SK-N-SH treated with all-trans-retinoic acid at 6 μM for 48 hours (cell line): Measurements from ENCODE around the gene PPP1R1C.

Experiments
- ATAC-seq: fragments of 200-7000 bp; cut with Tn5 transposase; 3 replicates; pipeline ENCODE4 v1.9.1; 2020; ENCODE audit warnings: mild to moderate bottlenecking, moderate library complexity
- BACH2 ChIP-seq: fragments of 250-450 bp; sonication (Bioruptor Pico); IDR thresholded peaks from 2 replicates; pipeline ENCODE4 v1.9.0; 2021; ENCODE audit warnings: mild to moderate bottlenecking, borderline replicate concordance
- CREB5 ChIP-seq: fragments of 250-450 bp; sonication (Bioruptor Pico); IDR thresholded peaks from 2 replicates; pipeline ENCODE4 v1.5.1; 2020; ENCODE audit warnings: low read depth, mild to moderate bottlenecking, moderate library complexity
- CSDC2 ChIP-seq: fragments of 250-450 bp; sonication (Bioruptor Pico); IDR thresholded peaks from 2 replicates; pipeline ENCODE4 v1.5.0; 2020; ENCODE audit warnings: mild to moderate bottlenecking, moderate library complexity
- CSRNP3 ChIP-seq: fragments of 250-450 bp; sonication (Bioruptor Pico); IDR thresholded peaks from 2 replicates; pipeline ENCODE4 v1.5.1; 2021; ENCODE audit warnings: mild to moderate bottlenecking, moderate library complexity
- ESRRG ChIP-seq: fragments of 250-450 bp; sonication (Bioruptor Pico); IDR thresholded peaks from 2 replicates; pipeline ENCODE4 v1.6.1; 2021; ENCODE audit warnings: mild to moderate bottlenecking
- GLIS3 ChIP-seq: fragments of 250-450 bp; sonication (Bioruptor Pico); IDR thresholded peaks from 2 replicates; pipeline ENCODE4 v1.5.0; 2020; ENCODE audit warnings: mild to moderate bottlenecking, moderate library complexity
- ISL1 ChIP-seq: fragments of 250-450 bp; sonication (Bioruptor Pico); IDR thresholded peaks from 2 replicates; pipeline ENCODE4 v2.1.2; 2022; ENCODE audit warnings: mild to moderate bottlenecking, moderate library complexity
- OSR1 ChIP-seq: fragments of 250-450 bp; sonication (Bioruptor Pico); IDR thresholded peaks from 2 replicates; pipeline ENCODE4 v1.8.0; 2022; ENCODE audit warnings: moderate library complexity, mild to moderate bottlenecking, inconsistent platforms
- PATZ1 ChIP-seq: fragments of 250-450 bp; sonication (Bioruptor Pico); IDR thresholded peaks from 2 replicates; pipeline ENCODE4 v1.8.0; 2020; ENCODE audit warnings: mild to moderate bottlenecking, moderate library complexity, borderline replicate concordance
- POU6F1 ChIP-seq: fragments of 250-450 bp; sonication (Bioruptor Pico); IDR thresholded peaks from 2 replicates; pipeline ENCODE4 v1.8.0; 2021; ENCODE audit warnings: low read depth, mild to moderate bottlenecking, moderate library complexity, borderline replicate concordance
- PPARA ChIP-seq: fragments of 250-450 bp; sonication (Bioruptor Pico); IDR thresholded peaks from 2 replicates; pipeline ENCODE4 v1.5.0; 2020; ENCODE audit warnings: mild to moderate bottlenecking, borderline replicate concordance
- RARB ChIP-seq: fragments of 250-450 bp; sonication (Bioruptor Pico); IDR thresholded peaks from 2 replicates; pipeline ENCODE4 v1.8.0; 2021; ENCODE audit warnings: mild to moderate bottlenecking, moderate library complexity
- TCF4 ChIP-seq: fragments of 250-450 bp; sonication (Bioruptor Pico); IDR thresholded peaks from 2 replicates; pipeline ENCODE4 v1.8.0; 2021; ENCODE audit warnings: mild to moderate bottlenecking, moderate library complexity, borderline replicate concordance
- TOX ChIP-seq: fragments of 250-450 bp; sonication (Bioruptor Pico); IDR thresholded peaks from 2 replicates; pipeline ENCODE4 v1.8.0; 2021; ENCODE audit warnings: mild to moderate bottlenecking, moderate library complexity, borderline replicate concordance
- TSHZ2 ChIP-seq: fragments of 250-450 bp; sonication (Bioruptor Pico); IDR thresholded peaks from 2 replicates; pipeline ENCODE4 v1.5.0; 2020; ENCODE audit warnings: mild to moderate bottlenecking, moderate library complexity
- ZFP30 ChIP-seq: fragments of 450-650 bp; formaldehyde crosslinking; IDR thresholded peaks from 2 replicates; pipeline ENCODE4 v1.5.0; 2022; ENCODE audit warnings: mild to moderate bottlenecking, moderate library complexity
- ZNF565 ChIP-seq: fragments of 450-650 bp; formaldehyde crosslinking; conservative IDR thresholded peaks from 2 replicates; pipeline ENCODE4 v1.5.0; 2020; ENCODE audit warnings: low read depth, mild to moderate bottlenecking, moderate library complexity
- ZNF70 ChIP-seq: fragments of 450-650 bp; formaldehyde crosslinking; IDR thresholded peaks from 2 replicates; pipeline ENCODE4 v1.5.0; 2020; ENCODE audit warnings: mild to moderate bottlenecking, moderate library complexity
- ZNF8 ChIP-seq: fragments of 450-650 bp; formaldehyde crosslinking; IDR thresholded peaks from 2 replicates; pipeline ENCODE4 v1.5.0; 2020; ENCODE audit warnings: mild to moderate bottlenecking, moderate library complexity

PPP1R1C gene

GRCh38 chr2:182101263-182101662 lies 115.6 kb downstream of the PPP1R1C start:
- peak; percentile 45; the same call in 1 of the 3 replicates for ATAC-seq
- TF ChIP-seq CREB5 (CRISPR knock-in tag) (no peak), CSDC2 (CRISPR knock-in tag) (no peak), ISL1 (no peak)

GRCh38 chr2:182103526-182103925 lies 117.9 kb downstream of the PPP1R1C start:
- no peak for TF ChIP-seq GLIS3 (CRISPR knock-in tag)
- TF ChIP-seq TOX (CRISPR knock-in tag): no peak
- TF ChIP-seq PATZ1 (CRISPR knock-in tag): no peak
- TF ChIP-seq ZNF565 (CRISPR knock-in tag): no peak
- TF ChIP-seq OSR1 (CRISPR knock-in tag): no peak
- TF ChIP-seq CSDC2 (CRISPR knock-in tag): no peak
- no peak for TF ChIP-seq ESRRG (CRISPR knock-in tag)
- TF ChIP-seq RARB (CRISPR knock-in tag): no peak
- no peak for TF ChIP-seq ISL1
- TF ChIP-seq CREB5 (CRISPR knock-in tag): no peak
- no peak for TF ChIP-seq POU6F1
- TF ChIP-seq ZNF8: no peak
- no peak for TF ChIP-seq PPARA (CRISPR knock-in tag)
- no peak for TF ChIP-seq CSRNP3 (CRISPR knock-in tag)
- TF ChIP-seq TSHZ2 (CRISPR knock-in tag): no peak
- ATAC-seq: peak; percentile 35; the same call in 2 of the 3 replicates

- ATAC-seq: no peak
- TF ChIP-seq CSRNP3 (CRISPR knock-in tag): no peak
These were observed 124.7 kb downstream of the PPP1R1C start for GRCh38 chr2:182110347-182110746.

GRCh38 chr2:182113334-182113733 lies 127.7 kb downstream of the PPP1R1C start:
- no peak for ATAC-seq
- no peak for TF ChIP-seq ZFP30 (CRISPR knock-in tag)
- no peak for TF ChIP-seq OSR1 (CRISPR knock-in tag)
- no peak for TF ChIP-seq BACH2 (CRISPR knock-in tag)
- no peak for TF ChIP-seq ZNF8
- TF ChIP-seq ZNF70 (CRISPR knock-in tag): no peak
- TF ChIP-seq CREB5 (CRISPR knock-in tag): no peak
- no peak for TF ChIP-seq POU6F1
- no peak for TF ChIP-seq TOX (CRISPR knock-in tag)
- no peak for TF ChIP-seq ZNF565 (CRISPR knock-in tag)
- TF ChIP-seq TCF4 (CRISPR knock-in tag): no peak
